Endometrial microvascular endothelial cells (primary cell): Measurements from ENCODE around the gene GGNBP2. TPM values are rescaled to one million over a fixed set of nuclear protein-coding genes. Genes with fewer than 3 reads are reported as not detected.

ENCODE experiments used
- in situ Hi-C: cut with HindIII; loops from 2 replicates; pipeline ENCODE4 v1.10.0; 2017; ENCODE audit warnings: low sequenced_read_pairs, low pct_unique_long_range_greater_than_20kb; ENCODE audit errors: inconsistent ontology term
- total RNA-seq: library from RNA; depleted of rRNA; stranded (reverse); fragments of >200 nt; gene quantifications from one replicate; pipeline ENCODE4 v1.2.3, GENCODE V29; 2015; ENCODE audit errors: inconsistent ontology term

GGNBP2 gene
- total RNA-seq, 1 donor from 2014 or later, result 19.8 TPM

- in situ Hi-C loops, result no loop called here
Observed at GRCh38 chr17:36511216-36511615, 33.5 kb upstream of the GGNBP2 start.

GRCh38 chr17:36512641-36513040, 32.1 kb upstream of the GGNBP2 start:
- in situ Hi-C loops, result no loop called here

- in situ Hi-C loops, result no loop called here
Observed at GRCh38 chr17:36514856-36515255, 29.9 kb upstream of the GGNBP2 start.

GRCh38 chr17:36515837-36516236, 28.9 kb upstream of the GGNBP2 start:
- in situ Hi-C loops, result no loop called here

GRCh38 chr17:36523113-36523512, 21.6 kb upstream of the GGNBP2 start:
- in situ Hi-C loops, result no loop called here

- in situ Hi-C loops, result no loop called here
Observed at GRCh38 chr17:36524428-36524876, 20.3 kb upstream of the GGNBP2 start.

GRCh38 chr17:36525113-36525512, 19.6 kb upstream of the GGNBP2 start:
- in situ Hi-C loops, result no loop called here

- in situ Hi-C loops, result no loop called here
Observed at GRCh38 chr17:36525888-36526287, 18.8 kb upstream of the GGNBP2 start.

GRCh38 chr17:36527621-36528250, 17.0 kb upstream of the GGNBP2 start:
- in situ Hi-C loops, result no loop called here

GRCh38 chr17:36529121-36529520, 15.6 kb upstream of the GGNBP2 start:
- in situ Hi-C loops, result no loop called here

GRCh38 chr17:36532435-36532975, 12.2 kb upstream of the GGNBP2 start:
- in situ Hi-C loops, result no loop called here

- in situ Hi-C loops, result no loop called here
Observed at GRCh38 chr17:36533935-36534839, 10.5 kb upstream of the GGNBP2 start.

- in situ Hi-C loops, result no loop called here
Observed at GRCh38 chr17:36534840-36535668, 9.7 kb upstream of the GGNBP2 start, which contains the start of the genes MYO19 and PIGW. Gene MYO19 (minus strand): TSS chr17:36534868. CDS start chr17:36532538, 2,330 bp downstream. Gene PIGW (plus strand): TSS chr17:36534987. CDS start chr17:36537102, 2,115 bp downstream.

- in situ Hi-C loops, result no loop called here
Observed at GRCh38 chr17:36535669-36536081, 9.0 kb upstream of the GGNBP2 start.

GRCh38 chr17:36540696-36541095, 4.0 kb upstream of the GGNBP2 start:
- in situ Hi-C loops, result no loop called here

GRCh38 chr17:36542755-36543154, 2.0 kb upstream of the GGNBP2 start:
- in situ Hi-C loops, result no loop called here

GRCh38 chr17:36544044-36544306, 744 bp upstream of the GGNBP2 start:
- in situ Hi-C loops, result no loop called here

- in situ Hi-C loops, result no loop called here
Observed at GRCh38 chr17:36545077-36545464, 352 bp downstream of the GGNBP2 start.
